PC-3 (cell line): ENCODE data around the gene REST.
"Not testable (repeated sequence)": the region's sequence is repeated elsewhere in the genome, so short reads cannot be mapped to it uniquely, and the experiment has no call there.

Source experiments
- EZH2 ChIP-seq: fragments of 300-600 bp; sonication (generic); IDR thresholded peaks from one replicate; pipeline ENCODE4 v1.6.1; 2017; ENCODE audit warnings: antibody characterized with exemption, mild to moderate bottlenecking, low read length; ENCODE audit not compliant: unreplicated experiment
- EZH2phosphoT487 ChIP-seq: fragments of 300-600 bp; sonication (generic); IDR thresholded peaks from 2 replicates; pipeline ENCODE4 v1.6.1; 2018; ENCODE audit warnings: mild to moderate bottlenecking, antibody characterized with exemption, low read length, borderline replicate concordance
- TF ChIP-seq, protein P1 (sequence below): fragments of 300-600 bp; sonication (generic); conservative IDR thresholded peaks from 2 replicates; pipeline ENCODE4 v1.5.1; 2017; ENCODE audit warnings: antibody characterized with exemption, low read depth, mild to moderate bottlenecking, low read length

DNA sequence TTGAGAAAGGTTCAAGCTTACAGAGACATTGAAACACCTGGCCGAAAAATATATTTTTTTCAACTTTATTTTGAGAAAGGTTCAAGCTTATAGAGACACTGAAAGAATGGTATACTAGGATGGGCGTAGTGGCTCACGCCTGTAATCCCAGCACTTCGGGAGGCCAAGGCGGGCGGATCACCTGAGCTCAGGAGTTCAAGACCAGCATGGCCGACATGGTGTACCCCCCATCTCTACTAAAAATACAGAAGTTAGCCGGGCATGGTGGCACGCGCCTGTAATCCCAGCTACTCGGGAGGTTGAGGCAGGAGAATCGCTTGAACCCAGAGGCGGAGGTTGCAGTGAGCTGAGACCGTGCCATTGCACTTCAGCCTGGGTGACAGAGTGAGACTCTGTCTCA is 32.1 kb downstream of the REST start:
- TF ChIP-seq, protein P1, sequence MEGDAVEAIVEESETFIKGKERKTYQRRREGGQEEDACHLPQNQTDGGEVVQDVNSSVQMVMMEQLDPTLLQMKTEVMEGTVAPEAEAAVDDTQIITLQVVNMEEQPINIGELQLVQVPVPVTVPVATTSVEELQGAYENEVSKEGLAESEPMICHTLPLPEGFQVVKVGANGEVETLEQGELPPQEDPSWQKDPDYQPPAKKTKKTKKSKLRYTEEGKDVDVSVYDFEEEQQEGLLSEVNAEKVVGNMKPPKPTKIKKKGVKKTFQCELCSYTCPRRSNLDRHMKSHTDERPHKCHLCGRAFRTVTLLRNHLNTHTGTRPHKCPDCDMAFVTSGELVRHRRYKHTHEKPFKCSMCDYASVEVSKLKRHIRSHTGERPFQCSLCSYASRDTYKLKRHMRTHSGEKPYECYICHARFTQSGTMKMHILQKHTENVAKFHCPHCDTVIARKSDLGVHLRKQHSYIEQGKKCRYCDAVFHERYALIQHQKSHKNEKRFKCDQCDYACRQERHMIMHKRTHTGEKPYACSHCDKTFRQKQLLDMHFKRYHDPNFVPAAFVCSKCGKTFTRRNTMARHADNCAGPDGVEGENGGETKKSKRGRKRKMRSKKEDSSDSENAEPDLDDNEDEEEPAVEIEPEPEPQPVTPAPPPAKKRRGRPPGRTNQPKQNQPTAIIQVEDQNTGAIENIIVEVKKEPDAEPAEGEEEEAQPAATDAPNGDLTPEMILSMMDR: not testable (repeated sequence)
- TF ChIP-seq EZH2phosphoT487, EZH2: not testable (repeated sequence)
